HCT116 (cell line): Measurements from ENCODE around the gene MYO7B. TPM values are rescaled to one million over a fixed set of nuclear protein-coding genes. Genes with fewer than 3 reads are reported as not detected.

Source experiments
- ATAC-seq: fragments of 200-7000 bp; cut with Tn5 transposase; 2 replicates; pipeline ENCODE4 v1.9.1; 2020; ENCODE audit warnings: mild to moderate bottlenecking, moderate library complexity
- BruUV-seq: library from RNA; stranded (reverse); fragments of 400-500 nt; replicated peaks from 2 replicates; lab custom pipeline; 2021; lab: Mats Ljungman, UMichigan
- CTCF ChIA-PET: fragments of 300-600 bp; sonication (Branson Sonifier 250); formaldehyde crosslinking; loops from one replicate; lab custom pipeline; 2021; ENCODE audit warnings: antibody characterized with exemption; lab: Charles Lee
- POLR2A ChIA-PET: fragments of 300-600, 350-600 bp; sonication (Branson Sonifier 250); formaldehyde crosslinking; loops from one replicate; lab custom pipeline; 2021; ENCODE audit warnings: antibody characterized with exemption; lab: Charles Lee
- RAD21 ChIA-PET, 2 experiments: fragments of 300-600 bp; sonication (Branson Sonifier 250); formaldehyde crosslinking; loops; one replicate each; lab custom pipeline; 2023; ENCODE audit warnings: low total read pairs in 2 of 2; ENCODE audit not compliant: uncharacterized antibody in 2 of 2, unreplicated experiment in 2 of 2, low non-redundant PET in 1 of 2; lab: Charles Lee
- DNase-seq: peaks from one replicate; pipeline ENCODE4 v3.0.0-alpha.2; 2010; ENCODE audit warnings: low read depth, low spot score
- H2AFZ ChIP-seq: fragments of 200-600 bp; shearing (Covaris generic), sonication (generic); 2 replicates; pipeline ENCODE4 v1.6.1; 2017; ENCODE audit warnings: low read depth, mixed run types, mixed read lengths, antibody characterized with exemption, low read length; ENCODE audit not compliant: poor library complexity, severe bottlenecking
- H3K27ac ChIP-seq: 2 replicates; pipeline ENCODE4 v1.5.1; 2012; ENCODE audit warnings: low read depth, low read length
- H3K27me3 ChIP-seq: fragments of 200-600 bp; sonication (generic); 2 replicates; pipeline ENCODE4 v1.6.1; 2016; ENCODE audit warnings: mixed run types, low read length, mixed read lengths; ENCODE audit not compliant: insufficient read depth
- H3K36me3 ChIP-seq, 2 experiments: fragments of 200-500 bp in 1 of 2; fragments of 200-600 bp in 1 of 2; sonication (Bioruptor generic) in 1 of 2; sonication (generic) in 1 of 2; 2 replicates each; pipeline versions ENCODE4 v1.5.1 to v1.6.1; 2014 to 2016; ENCODE audit warnings: low read length in 2 of 2, inconsistent platforms in 1 of 2, mixed read lengths in 1 of 2, mixed run types in 1 of 2; ENCODE audit not compliant: insufficient read depth in 2 of 2, control insufficient read depth in 1 of 2
- H3K4me1 ChIP-seq, 2 experiments: fragments of 200-600 bp in 1 of 2; sonication (generic) in 1 of 2; 2 replicates each; pipeline versions ENCODE4 v1.5.1 to v1.6.1; 2012 to 2017; ENCODE audit warnings: low read length in 2 of 2, inconsistent platforms in 1 of 2, mild to moderate bottlenecking in 1 of 2, mixed read lengths in 1 of 2, mixed run types in 1 of 2, moderate library complexity in 1 of 2; ENCODE audit not compliant: insufficient read depth in 2 of 2, control insufficient read depth in 1 of 2
- H3K4me2 ChIP-seq: fragments of 200-600 bp; sonication (generic); 2 replicates; pipeline ENCODE4 v1.6.1; 2017; ENCODE audit warnings: mixed run types, low read length, mixed read lengths
- H3K4me3 ChIP-seq, 2 experiments: fragments of 200-600 bp in 1 of 2; sonication (generic) in 1 of 2; replicated peaks in 1 of 2; 2 replicates each; pipeline ENCODE4 v1.5.1; 2011 to 2016; ENCODE audit warnings: low read length in 2 of 2, control low read depth in 1 of 2, low read depth in 1 of 2, mild to moderate bottlenecking in 1 of 2, mixed read lengths in 1 of 2, mixed run types in 1 of 2
- H3K79me2 ChIP-seq: fragments of 200-600 bp; sonication (generic); 2 replicates; pipeline ENCODE4 v1.6.1; 2017; ENCODE audit warnings: mild to moderate bottlenecking, mixed run types, low read length, moderate library complexity, mixed read lengths; ENCODE audit not compliant: insufficient read depth
- H3K9ac ChIP-seq: fragments of 200-600 bp; sonication (generic); 2 replicates; pipeline ENCODE4 v1.6.1; 2016; ENCODE audit warnings: low read length, mixed read lengths
- H3K9me2 ChIP-seq: fragments of 200-600 bp; sonication (generic), shearing (Covaris generic); 2 replicates; pipeline ENCODE4 v1.6.1; 2017; ENCODE audit warnings: mixed run types, mild to moderate bottlenecking, moderate library complexity; ENCODE audit not compliant: insufficient read depth
- H3K9me3 ChIP-seq, 2 experiments: fragments of 200-500 bp in 1 of 2; fragments of 200-600 bp in 1 of 2; sonication (Bioruptor generic) in 1 of 2; sonication (generic) in 1 of 2; 2 replicates each; pipeline ENCODE4 v1.6.1; 2014 to 2017; ENCODE audit warnings: low read length in 2 of 2, mixed read lengths in 2 of 2, inconsistent platforms in 1 of 2, low read depth in 1 of 2, mild to moderate bottlenecking in 1 of 2, mixed run types in 1 of 2, moderate library complexity in 1 of 2; ENCODE audit not compliant: control insufficient read depth in 1 of 2, insufficient read depth in 1 of 2
- H4K20me1 ChIP-seq: fragments of 200-600 bp; sonication (generic), shearing (Covaris generic); 2 replicates; pipeline ENCODE4 v1.6.1; 2017; ENCODE audit warnings: mixed run types, mild to moderate bottlenecking, moderate library complexity; ENCODE audit not compliant: insufficient read depth
- CBX3 ChIP-seq: IDR thresholded peaks from 2 replicates; pipeline ENCODE4 v1.6.1; 2012; ENCODE audit warnings: low read depth
- CEBPB ChIP-seq: IDR thresholded peaks from 2 replicates; pipeline ENCODE4 v1.6.1; 2012; ENCODE audit warnings: low read depth
- EGR1 ChIP-seq: IDR thresholded peaks from 2 replicates; pipeline ENCODE4 v1.6.1; 2012; ENCODE audit warnings: low read depth
- EZH2 ChIP-seq: fragments of 200-600 bp; sonication (generic); IDR thresholded peaks from 2 replicates; pipeline ENCODE4 v1.6.1; 2017; ENCODE audit warnings: antibody characterized with exemption, mixed run types
- POLR2A ChIP-seq: IDR thresholded peaks from 2 replicates; pipeline ENCODE4 v1.7.0; 2011; ENCODE audit warnings: borderline replicate concordance; ENCODE audit not compliant: insufficient read depth, insufficient read length; ENCODE audit errors: extremely low read depth
- intact Hi-C: fragments of 100-400 bp; cut with micrococcal nuclease; formaldehyde crosslinking; loops from 2 replicates; pipeline ENCODE4 v1.10.0; 2022
- total RNA-seq: library from RNA; stranded (reverse); gene quantifications from one replicate; pipeline ENCODE4 v1.2.1, GENCODE V29; 2021; ENCODE audit not compliant: unreplicated experiment

Gene MYO7B
- total RNA-seq, 1 experiment from 2014 or later: 0.07 TPM

GRCh38 chr2:127628767-127629614, 93.5 kb downstream of the MYO7B start:
- no peak overlapping the region for H3K9ac ChIP-seq
- intact Hi-C loops: no loop called here
- TF ChIP-seq POLR2A (no peak), EGR1 (no peak), CBX3 (no peak), CEBPB (no peak)
- ChIA-PET RAD21 (no interaction called here), POLR2A (no interaction called here), CTCF (no interaction called here)
- peaks cover 0 to 6% of the 10 kb centered on the region in 2 experiments; a peak in 2 of 4 replicates for H3K4me1 ChIP-seq
- H3K9me2 ChIP-seq: no peaks in the 10 kb centered on the region
- no peaks in the 10 kb centered on the region for H3K9me3 ChIP-seq
- DNase-seq (no peak), ATAC-seq (no peak)
- H4K20me1 ChIP-seq: no peaks in the 10 kb centered on the region
- H3K36me3 ChIP-seq: no peaks in the 10 kb centered on the region
- H3K79me2 ChIP-seq: no peaks in the 10 kb centered on the region
- no TSS peak for BruUV-seq
- no peak overlapping the region for H3K27ac ChIP-seq
- no peak overlapping the region for H3K4me2 ChIP-seq
- H3K4me3 ChIP-seq: no peak overlapping the region
- H2AFZ ChIP-seq: no peak overlapping the region
- no peaks in the 10 kb centered on the region for H3K27me3 ChIP-seq

DNA sequence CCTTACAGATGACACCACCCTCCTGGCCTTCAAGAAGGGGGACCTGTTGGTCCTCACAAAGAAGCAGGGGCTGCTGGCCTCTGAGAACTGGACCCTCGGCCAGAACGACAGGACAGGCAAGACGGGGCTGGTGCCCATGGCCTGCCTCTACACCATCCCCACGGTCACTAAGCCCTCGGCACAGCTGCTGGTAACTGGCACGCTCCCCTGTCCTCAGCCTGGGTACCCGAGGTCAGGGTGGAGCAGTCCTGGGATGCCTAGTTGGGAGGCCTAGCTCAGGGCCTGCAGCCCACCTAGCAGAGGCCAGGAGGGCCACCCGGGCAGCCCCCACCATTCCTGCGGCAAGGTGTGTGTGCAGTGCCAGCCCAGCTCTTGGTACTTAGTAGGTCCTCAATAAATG, 94.2 kb downstream of the MYO7B start:
- Histone ChIP-seq H3K27ac (no peak overlapping the region), H4K20me1 (no peaks in the 10 kb centered on the region), H3K9ac (no peak overlapping the region), H3K27me3 (no peaks in the 10 kb centered on the region), H2AFZ (no peak overlapping the region), H3K4me2 (no peak overlapping the region), H3K4me1 (no peaks in the 10 kb centered on the region), H3K36me3 (no peaks in the 10 kb centered on the region), H3K4me3 (no peak overlapping the region), H3K9me2 (no peaks in the 10 kb centered on the region), H3K9me3 (no peaks in the 10 kb centered on the region), H3K79me2 (no peaks in the 10 kb centered on the region)
- DNase-seq (no peak), ATAC-seq (no peak)
- ChIA-PET RAD21 (no interaction called here), CTCF (no interaction called here), POLR2A (no interaction called here)
- BruUV-seq: no TSS peak
- intact Hi-C loops: no loop called here
- TF ChIP-seq EZH2: no peak
- no peak for TF ChIP-seq EGR1
- no peak for TF ChIP-seq CBX3
